IMR-90 (cell line): Measurements from ENCODE around the gene WDR17.

Source experiments
- ELK1 ChIP-seq: fragments of 150-350 bp; IDR thresholded peaks from 2 replicates; pipeline ENCODE4 v1.6.1; 2016; ENCODE audit warnings: low read depth, mild to moderate bottlenecking, low read length, moderate library complexity, borderline replicate concordance
- POLR2A ChIP-seq: IDR thresholded peaks from 2 replicates; pipeline ENCODE4 v1.6.1; 2012; ENCODE audit warnings: mild to moderate bottlenecking, low read depth, low read length
- TF ChIP-seq, protein P1 (sequence below): conservative IDR thresholded peaks from 2 replicates; pipeline ENCODE4 v1.5.1; 2012; ENCODE audit warnings: mild to moderate bottlenecking, low read depth, low read length, improper control_type of control experiment

GRCh38 chr4:176053785-176054184 lies 11.9 kb upstream of the WDR17 start:
- TF ChIP-seq, protein P1, sequence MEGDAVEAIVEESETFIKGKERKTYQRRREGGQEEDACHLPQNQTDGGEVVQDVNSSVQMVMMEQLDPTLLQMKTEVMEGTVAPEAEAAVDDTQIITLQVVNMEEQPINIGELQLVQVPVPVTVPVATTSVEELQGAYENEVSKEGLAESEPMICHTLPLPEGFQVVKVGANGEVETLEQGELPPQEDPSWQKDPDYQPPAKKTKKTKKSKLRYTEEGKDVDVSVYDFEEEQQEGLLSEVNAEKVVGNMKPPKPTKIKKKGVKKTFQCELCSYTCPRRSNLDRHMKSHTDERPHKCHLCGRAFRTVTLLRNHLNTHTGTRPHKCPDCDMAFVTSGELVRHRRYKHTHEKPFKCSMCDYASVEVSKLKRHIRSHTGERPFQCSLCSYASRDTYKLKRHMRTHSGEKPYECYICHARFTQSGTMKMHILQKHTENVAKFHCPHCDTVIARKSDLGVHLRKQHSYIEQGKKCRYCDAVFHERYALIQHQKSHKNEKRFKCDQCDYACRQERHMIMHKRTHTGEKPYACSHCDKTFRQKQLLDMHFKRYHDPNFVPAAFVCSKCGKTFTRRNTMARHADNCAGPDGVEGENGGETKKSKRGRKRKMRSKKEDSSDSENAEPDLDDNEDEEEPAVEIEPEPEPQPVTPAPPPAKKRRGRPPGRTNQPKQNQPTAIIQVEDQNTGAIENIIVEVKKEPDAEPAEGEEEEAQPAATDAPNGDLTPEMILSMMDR: no peak
- TF ChIP-seq ELK1: no peak
- no peak for TF ChIP-seq POLR2A
